Stomach (tissue), 9 donors: Measurements from ENCODE around the gene NETO1. TPM values are rescaled to one million over a fixed set of nuclear protein-coding genes. Genes with fewer than 3 reads are reported as not detected.

ENCODE experiments used
- DNase-seq, 2 donors: peaks; one replicate each; pipeline versions ENCODE4 v3.0.0 to v3.0.0-alpha.2; 2013 to 2019
- H3K27ac ChIP-seq, 5 donors: fragments of 200-600 bp in 4 of 5; sonication (generic) in 4 of 5; one replicate each; pipeline ENCODE4 v1.5.1; 2013 to 2019; ENCODE audit warnings: mild to moderate bottlenecking in 1 of 5, moderate library complexity in 1 of 5
- H3K27me3 ChIP-seq, 3 donors: fragments of 200-600 bp; sonication (generic); one replicate each; pipeline ENCODE4 v1.5.1; 2017 to 2019; ENCODE audit warnings: mixed run types in 1 of 3
- H3K36me3 ChIP-seq, 4 donors: fragments of 200-600 bp; sonication (generic); 1 replicate in 3 of 4; 2 replicates in 1 of 4; pipeline ENCODE4 v1.5.1; 2016 to 2019
- H3K4me1 ChIP-seq, 4 donors: fragments of 200-600 bp; sonication (generic); one replicate each; pipeline ENCODE4 v1.5.1; 2016 to 2019
- H3K4me3 ChIP-seq, 4 donors: fragments of 200-600 bp; sonication (generic) in 3 of 4; one replicate each; pipeline ENCODE4 v1.5.1; 2016 to 2019; ENCODE audit warnings: mild to moderate bottlenecking in 1 of 4
- H3K9me3 ChIP-seq, 4 donors: fragments of 200-600 bp; sonication (generic); one replicate each; pipeline ENCODE4 v1.5.1; 2016 to 2019
- CTCF ChIP-seq, 7 experiments: fragments of 450-650 bp in 4 of 7; fragments of 200-600 bp in 3 of 7; sonication (generic) in 3 of 7; IDR thresholded peaks; one replicate each; pipeline ENCODE4 v1.5.1; 2016 to 2019; ENCODE audit warnings: antibody characterized with exemption in 7 of 7, control low read depth in 2 of 7, mild to moderate bottlenecking in 1 of 7
- EP300 ChIP-seq: sonication (generic); formaldehyde crosslinking; IDR thresholded peaks from one replicate; pipeline ENCODE4 v1.6.1; 2017; ENCODE audit warnings: antibody characterized with exemption
- POLR2A ChIP-seq, 4 donors: fragments of 450-650 bp; IDR thresholded peaks; one replicate each; pipeline ENCODE4 v1.6.1; 2016; ENCODE audit warnings: antibody characterized with exemption in 4 of 4, control low read depth in 2 of 4, mild to moderate bottlenecking in 1 of 4, moderate library complexity in 1 of 4
- POLR2AphosphoS5 ChIP-seq, 3 donors: sonication (generic); formaldehyde crosslinking; IDR thresholded peaks; one replicate each; pipeline ENCODE4 v1.6.1; 2016; ENCODE audit warnings: antibody characterized with exemption in 3 of 3
- WGBS, 5 donors: extraction: QIAGEN DNeasy Blood & Tissue Kit in 3 of 5; methylation state at CpG; one replicate each; pipeline versions ENCODE4 v1.1.5 to v1.1.7; 2013 to 2018; 5-methylcytosine and 5-hydroxymethylcytosine counted together
- intact Hi-C: fragments of 100-400 bp; cut with DNase I; formaldehyde crosslinking; loops from one replicate; pipeline ENCODE4 v1.15.1; 2023; ENCODE audit warnings: low total_unique reads
- polyA plus RNA-seq, 3 donors: library from polyadenylated mRNA; stranded (reverse); fragments of 200-250 nt; gene quantifications; one replicate each; pipeline ENCODE4 v1.2.3, GENCODE V29; 2013
- total RNA-seq, 5 donors: library from RNA; depleted of rRNA; stranded (reverse); fragments of >200 nt; gene quantifications; one replicate each; pipeline versions ENCODE4 v1.1.0 to v1.2.3, GENCODE V29; 2014 to 2016
- donor health status: healthy with polysubstance abuse.
- donor health status: Bipolar disorder and iron deficiency.
- donor health status: healthy.

NETO1 gene
- total and polyA plus RNA-seq, 8 donors = 0.06 to 8.8 (median 0.53) TPM; not detected in 2

- Histone ChIP-seq H3K36me3 (no peaks in the 10 kb centered on the region), H3K27ac (no peak overlapping the region), H3K9me3 (peaks cover 0 to 12% (median 2%) of the 10 kb centered on the region in 4 donors), H3K4me1 (no peaks in the 10 kb centered on the region), H3K27me3 (no peaks in the 10 kb centered on the region), H3K4me3 (no peak overlapping the region)
- intact Hi-C loops = no loop called here
- TF ChIP-seq POLR2A (IDR thresholded peaks at IDR 0.05) = no peak
- TF ChIP-seq CTCF (IDR thresholded peaks at IDR 0.05) = no peak
- no peak for TF ChIP-seq EP300
- 68 to 83% (median 76%) methylated on average over 5 of the region's 5 CpGs for WGBS, 5 donors
- no peak for DNase-seq
Measured at GRCh38 chr18:72727038-72727655, 140.6 kb downstream of the NETO1 start.

- Histone ChIP-seq H3K4me3 (no peak overlapping the region), H3K4me1 (no peaks in the 10 kb centered on the region), H3K36me3 (no peaks in the 10 kb centered on the region), H3K9me3 (peaks cover 0 to 12% (median 2%) of the 10 kb centered on the region in 4 donors), H3K27me3 (no peaks in the 10 kb centered on the region), H3K27ac (no peak overlapping the region)
- 82 to 90% (median 86%) methylated on average over 4 of the region's 4 CpGs for WGBS, 5 donors
- TF ChIP-seq CTCF (IDR thresholded peaks at IDR 0.05) (no peak), POLR2AphosphoS5 (IDR thresholded peaks at IDR 0.05) (no peak), POLR2A (IDR thresholded peaks at IDR 0.05) (no peak), EP300 (no peak)
- intact Hi-C loops = no loop called here
- no peak for DNase-seq
Measured at GRCh38 chr18:72726201-72726600, 141.6 kb downstream of the NETO1 start.

- Histone ChIP-seq H3K36me3 (no peaks in the 10 kb centered on the region), H3K4me3 (no peak overlapping the region), H3K27ac (no peak overlapping the region), H3K4me1 (no peaks in the 10 kb centered on the region), H3K27me3 (no peaks in the 10 kb centered on the region), H3K9me3 (peaks cover 0 to 5% (median 2%) of the 10 kb centered on the region in 4 donors)
- no peak for DNase-seq
- TF ChIP-seq POLR2AphosphoS5 (IDR thresholded peaks at IDR 0.05) (no peak), EP300 (no peak), CTCF (IDR thresholded peaks at IDR 0.05) (no peak), POLR2A (IDR thresholded peaks at IDR 0.05) (no peak)
- intact Hi-C loops = no loop called here
- WGBS, 5 donors = 44 to 58% (median 51%) methylated on average over 3 of the region's 3 CpGs
Measured at GRCh38 chr18:72721330-72721729, 146.5 kb downstream of the NETO1 start.

- Histone ChIP-seq H3K9me3 (no peaks in the 10 kb centered on the region), H3K27me3 (no peaks in the 10 kb centered on the region), H3K4me1 (no peaks in the 10 kb centered on the region), H3K36me3 (no peaks in the 10 kb centered on the region), H3K4me3 (no peak overlapping the region), H3K27ac (no peak overlapping the region)
- WGBS, 5 donors = 36 to 46% (median 43%) methylated on average over 3 of the region's 3 CpGs
- intact Hi-C loops = no loop called here
- DNase-seq = no peak
- TF ChIP-seq POLR2A (IDR thresholded peaks at IDR 0.05) (no peak), EP300 (no peak), CTCF (IDR thresholded peaks at IDR 0.05) (no peak), POLR2AphosphoS5 (IDR thresholded peaks at IDR 0.05) (no peak)
Measured at GRCh38 chr18:72720116-72720515, 147.7 kb downstream of the NETO1 start.
